ENCODE results near the gene E2F8. TPM values are rescaled to one million over a fixed set of nuclear protein-coding genes. Genes with fewer than 3 reads are reported as not detected.

E2F8 gene
- polyA plus RNA-seq, 3 donors, result not detected

- TF ChIP-seq CTCF (IDR thresholded peaks at IDR 0.05), result no peak
- no peaks in the 10 kb centered on the region for H3K4me1 ChIP-seq (ENCODE audit: control insufficient read depth in 1 of 2, insufficient read depth in 2 of 2, low read length in 2 of 2)
- H3K27ac Mint-ChIP-seq, result no peak overlapping the region
- no peaks in the 10 kb centered on the region for H3K79me2 ChIP-seq (ENCODE audit: insufficient read depth, low read length)
- H3K4me2 ChIP-seq (replicated peaks; ENCODE audit: extremely low read depth, low read length, poor library complexity, severe bottlenecking), result no peak overlapping the region
- no peak overlapping the region for H2AFZ ChIP-seq (ENCODE audit: insufficient read depth, low read depth, low read length, poor library complexity, severe bottlenecking)
- intact Hi-C loops (cut with micrococcal nuclease), result no loop called here
- DNase-seq, result no peak
- H3K9me3 Mint-ChIP-seq, result peaks cover 0 to 3% (median 0%) of the 10 kb centered on the region in 7 donors
- H3K4me1 Mint-ChIP-seq, result no peaks in the 10 kb centered on the region
- H3K36me3 Mint-ChIP-seq, result peaks cover 4 to 5% of the 10 kb centered on the region in 2 donors
- H3K27ac ChIP-seq (ENCODE audit: low read depth in 1 of 2, low read length in 2 of 2), result no peak overlapping the region
- H3K27me3 ChIP-seq (ENCODE audit: control insufficient read depth in 2 of 2, insufficient read depth in 2 of 2, low read length in 2 of 2), result no peaks in the 10 kb centered on the region
- no peaks in the 10 kb centered on the region for H3K9me3 ChIP-seq (replicated peaks in 1 of 2; ENCODE audit: control insufficient read depth in 1 of 2, insufficient read depth in 1 of 2, low read length in 2 of 2)
- H3K27me3 Mint-ChIP-seq (ENCODE audit: low read depth in 3 of 3), result peaks cover 0 to 4% (median 0%) of the 10 kb centered on the region in 3 donors
- H3K36me3 ChIP-seq (replicated peaks in 1 of 2; ENCODE audit: control insufficient read depth in 1 of 2, insufficient read depth in 2 of 2, low read length in 2 of 2), result peaks cover 5 to 12% of the 10 kb centered on the region in 2 donors
- no peak overlapping the region for H3K9ac ChIP-seq (ENCODE audit: insufficient read depth, low read length, poor library complexity, severe bottlenecking)
- H3K4me3 Mint-ChIP-seq, result no peak overlapping the region
- H4K20me1 ChIP-seq (ENCODE audit: insufficient read depth, low read length), result no peaks in the 10 kb centered on the region
- H3K4me3 ChIP-seq (replicated peaks in 1 of 3; ENCODE audit: low read depth in 2 of 3, low read length in 3 of 3), result no peak overlapping the region
- no CpG with 5 or more reads among the region's 5 CpGs for WGBS (ENCODE audit: insufficient coverage)
Observed at GRCh38 chr11:19181531-19182261, 59.0 kb downstream of the E2F8 start.

- peaks cover 0 to 2% (median 0%) of the 10 kb centered on the region in 3 donors for H3K27me3 Mint-ChIP-seq (ENCODE audit: low read depth in 3 of 3)
- H3K27ac ChIP-seq (ENCODE audit: low read depth in 1 of 2, low read length in 2 of 2), result no peak overlapping the region
- intact Hi-C loops (cut with micrococcal nuclease), result no loop called here
- H3K36me3 Mint-ChIP-seq, result peaks cover 40 to 42% of the 10 kb centered on the region in 2 donors
- no peaks in the 10 kb centered on the region for H4K20me1 ChIP-seq (ENCODE audit: insufficient read depth, low read length)
- H3K4me2 ChIP-seq (replicated peaks; ENCODE audit: extremely low read depth, low read length, poor library complexity, severe bottlenecking), result no peak overlapping the region
- H3K9ac ChIP-seq (ENCODE audit: insufficient read depth, low read length, poor library complexity, severe bottlenecking), result no peak overlapping the region
- H3K9me3 Mint-ChIP-seq, result peaks cover 0 to 3% (median 0%) of the 10 kb centered on the region in 7 donors
- DNase-seq, result no peak
- H3K9me3 ChIP-seq (replicated peaks in 1 of 2; ENCODE audit: control insufficient read depth in 1 of 2, insufficient read depth in 1 of 2, low read length in 2 of 2), result no peaks in the 10 kb centered on the region
- no peaks in the 10 kb centered on the region for H3K27me3 ChIP-seq (ENCODE audit: control insufficient read depth in 2 of 2, insufficient read depth in 2 of 2, low read length in 2 of 2)
- H3K36me3 ChIP-seq (replicated peaks in 1 of 2; ENCODE audit: control insufficient read depth in 1 of 2, insufficient read depth in 2 of 2, low read length in 2 of 2), result peaks cover 32 to 54% of the 10 kb centered on the region in 2 donors
- H3K27ac Mint-ChIP-seq, result peak overlapping the region in 1 of 7 donors; percentile 64
- no peak overlapping the region for H3K4me3 Mint-ChIP-seq
- no peak overlapping the region for H2AFZ ChIP-seq (ENCODE audit: insufficient read depth, low read depth, low read length, poor library complexity, severe bottlenecking)
- H3K4me1 Mint-ChIP-seq, result no peaks in the 10 kb centered on the region
- H3K4me3 ChIP-seq (replicated peaks in 1 of 3; ENCODE audit: low read depth in 2 of 3, low read length in 3 of 3), result no peak overlapping the region
- no CpG with 5 or more reads among the region's 2 CpGs for WGBS (ENCODE audit: insufficient coverage)
- H3K79me2 ChIP-seq (ENCODE audit: insufficient read depth, low read length), result no peaks in the 10 kb centered on the region
- no peaks in the 10 kb centered on the region for H3K4me1 ChIP-seq (ENCODE audit: control insufficient read depth in 1 of 2, insufficient read depth in 2 of 2, low read length in 2 of 2)
- no peak for TF ChIP-seq CTCF (IDR thresholded peaks at IDR 0.05)
Observed at GRCh38 chr11:19176629-19177186, 64.0 kb downstream of the E2F8 start.

Other genes starting within 250 kb of the E2F8 start
- gene MRGPRX2, start 180.2 kb downstream of the E2F8 start, polyA plus RNA-seq, result not detected
- 1 to 10 TPM; 5.6 to 7.5 (median 5.6) TPM for gene ZDHHC13, start 123.8 kb downstream of the E2F8 start, polyA plus RNA-seq
- not detected for gene CSRP3, start 39.0 kb downstream of the E2F8 start, polyA plus RNA-seq